ENCODE measurements around the gene SPG11. TPM values are rescaled to one million over a fixed set of nuclear protein-coding genes. Genes with fewer than 3 reads are reported as not detected.

Gene SPG11
- total RNA-seq, 2 donors from 2014 or later: 60.2 to 61.6 TPM

- TF ChIP-seq CTCF (conservative IDR thresholded peaks at IDR 0.05): no peak
- no peaks in the 10 kb centered on the region for H3K4me1 Mint-ChIP-seq
- peaks cover 48% of the 10 kb centered on the region for H3K36me3 Mint-ChIP-seq (ENCODE audit: low read depth)
- Histone ChIP-seq H3K36me3 (ENCODE audit: control insufficient read depth, insufficient read depth, low read length) (peaks cover 69% of the 10 kb centered on the region), H3K27ac (ENCODE audit: low read depth, low read length) (no peak overlapping the region), H3K4me1 (ENCODE audit: control insufficient read depth, insufficient read depth, low read length) (no peaks in the 10 kb centered on the region), H3K4me3 (ENCODE audit: low read length) (no peak overlapping the region), H3K27me3 (ENCODE audit: control insufficient read depth, insufficient read depth, low read length, poor library complexity, severe bottlenecking) (no peaks in the 10 kb centered on the region), H3K9ac (ENCODE audit: extremely low read depth, low read length, poor library complexity, severe bottlenecking) (no peak overlapping the region), H3K9me3 (ENCODE audit: control insufficient read depth, low read length) (no peaks in the 10 kb centered on the region)
- H3K4me3 Mint-ChIP-seq: no peak overlapping the region
- no peak overlapping the region for H3K27ac Mint-ChIP-seq
- no peak for DNase-seq
- 83 to 93% methylated on average over 1 to 3 of the region's 3 CpGs for WGBS, 2 experiments (ENCODE audit: insufficient coverage in 1 of 2, insufficient read length in 1 of 2)
- H3K27me3 Mint-ChIP-seq (ENCODE audit: insufficient read depth): no peaks in the 10 kb centered on the region
- H3K9me3 Mint-ChIP-seq: no peaks in the 10 kb centered on the region
These were observed 6.5 kb downstream of the SPG11 start for GRCh38 chr15:44656913-44657312.

GRCh38 chr15:44656298-44656697 lies 7.2 kb downstream of the SPG11 start:
- Mint-ChIP-seq H3K27me3 (ENCODE audit: insufficient read depth) (no peaks in the 10 kb centered on the region), H3K4me3 (no peak overlapping the region), H3K4me1 (no peaks in the 10 kb centered on the region), H3K9me3 (no peaks in the 10 kb centered on the region), H3K36me3 (ENCODE audit: low read depth) (peaks cover 54% of the 10 kb centered on the region), H3K27ac (no peak overlapping the region)
- Histone ChIP-seq H3K27ac (ENCODE audit: low read depth, low read length) (no peak overlapping the region), H3K27me3 (ENCODE audit: control insufficient read depth, insufficient read depth, low read length, poor library complexity, severe bottlenecking) (no peaks in the 10 kb centered on the region), H3K9me3 (ENCODE audit: control insufficient read depth, low read length) (no peaks in the 10 kb centered on the region), H3K4me1 (ENCODE audit: control insufficient read depth, insufficient read depth, low read length) (no peaks in the 10 kb centered on the region), H3K4me3 (ENCODE audit: low read length) (no peak overlapping the region), H3K36me3 (ENCODE audit: control insufficient read depth, insufficient read depth, low read length) (peaks cover 75% of the 10 kb centered on the region), H3K9ac (ENCODE audit: extremely low read depth, low read length, poor library complexity, severe bottlenecking) (no peak overlapping the region)
- no peak for DNase-seq
- no peak for TF ChIP-seq CTCF (conservative IDR thresholded peaks at IDR 0.05)
- 90 to 100% methylated on average over 1 of the region's 1 CpG for WGBS, 2 experiments (ENCODE audit: insufficient coverage in 1 of 2, insufficient read length in 1 of 2)

GRCh38 chr15:44654858-44655257 lies 8.6 kb downstream of the SPG11 start:
- no peaks in the 10 kb centered on the region for H3K4me1 Mint-ChIP-seq
- WGBS, 2 experiments (ENCODE audit: insufficient coverage in 1 of 2, insufficient read length in 1 of 2): 92 to 100% methylated on average over 2 to 6 of the region's 6 CpGs
- Histone ChIP-seq H3K27me3 (ENCODE audit: control insufficient read depth, insufficient read depth, low read length, poor library complexity, severe bottlenecking) (no peaks in the 10 kb centered on the region), H3K9ac (ENCODE audit: extremely low read depth, low read length, poor library complexity, severe bottlenecking) (no peak overlapping the region), H3K9me3 (ENCODE audit: control insufficient read depth, low read length) (no peaks in the 10 kb centered on the region), H3K36me3 (ENCODE audit: control insufficient read depth, insufficient read depth, low read length) (peaks cover 77% of the 10 kb centered on the region), H3K4me1 (ENCODE audit: control insufficient read depth, insufficient read depth, low read length) (no peaks in the 10 kb centered on the region), H3K27ac (ENCODE audit: low read depth, low read length) (no peak overlapping the region), H3K4me3 (ENCODE audit: low read length) (no peak overlapping the region)
- no peaks in the 10 kb centered on the region for H3K9me3 Mint-ChIP-seq
- H3K36me3 Mint-ChIP-seq (ENCODE audit: low read depth): peaks cover 62% of the 10 kb centered on the region
- no peaks in the 10 kb centered on the region for H3K27me3 Mint-ChIP-seq (ENCODE audit: insufficient read depth)
- TF ChIP-seq CTCF (conservative IDR thresholded peaks at IDR 0.05): no peak
- no peak for DNase-seq
- H3K4me3 Mint-ChIP-seq: no peak overlapping the region
- H3K27ac Mint-ChIP-seq: no peak overlapping the region
